K562 (cell line): Measurements from ENCODE around the gene AMBRA1. TPM values are rescaled to one million over a fixed set of nuclear protein-coding genes. Genes with fewer than 3 reads are reported as not detected.

Experiments
- ATAC-seq: fragments of 200-7000 bp; cut with Tn5 transposase; 3 replicates; pipeline ENCODE4 v1.9.1; 2020; ENCODE audit warnings: moderate library complexity
- BruUV-seq: library from RNA; stranded (reverse); fragments of 400-500 nt; replicated peaks from 2 replicates; lab custom pipeline; 2021; lab: Mats Ljungman, UMichigan
- CTCF ChIA-PET: fragments of 300-600 bp; formaldehyde crosslinking; extraction: SDS; loops from one replicate; lab custom pipeline; 2021; ENCODE audit warnings: low intra/inter-chr PET ratio; lab: Yijun Ruan, JAX
- POLR2A ChIA-PET: fragments of 300-600, 350-650 bp; sonication (Branson Sonifier 250); formaldehyde crosslinking; extraction: SDS; loops from one replicate; lab custom pipeline; 2021; ENCODE audit warnings: antibody characterized with exemption, inconsistent platforms; lab: Yijun Ruan, JAX
- DNase-seq, 4 experiments: peaks; one replicate each; pipeline versions ENCODE4 v3.0.0 to v3.0.0-alpha.2; 2011 to 2018; ENCODE audit warnings: low spot score in 3 of 4, mixed read lengths in 3 of 4; ENCODE audit errors: extremely low read depth in 1 of 4
- FAIRE-seq: peaks from 2 replicates; lab custom pipeline; 2011; peaks lifted over from hg19 to GRCh38; lab: Jason Lieb, UNC
- H2AFZ ChIP-seq: 2 replicates; pipeline ENCODE4 v1.6.0; 2011; ENCODE audit warnings: low read depth, low read length, control low read depth, inconsistent platforms
- H3K27ac ChIP-seq: fragments of 200-600 bp; 3 replicates; pipeline ENCODE4 v1.8.0; 2011; ENCODE audit warnings: low read depth, mild to moderate bottlenecking, control low read depth, inconsistent platforms, low read length, moderate library complexity, mixed read lengths; ENCODE audit errors: extremely low read depth
- H3K27me3 ChIP-seq, 2 experiments: fragments of 300-600 bp in 1 of 2; 2 replicates in 1 of 2; 3 replicates in 1 of 2; pipeline versions ENCODE4 v1.6.0 to v1.8.0; 2011; ENCODE audit warnings: inconsistent platforms in 2 of 2, low read length in 2 of 2, mild to moderate bottlenecking in 1 of 2, mixed read lengths in 1 of 2, moderate library complexity in 1 of 2; ENCODE audit not compliant: control insufficient read depth in 2 of 2, insufficient read depth in 2 of 2
- H3K36me3 ChIP-seq: fragments of 300-600 bp; 3 replicates; pipeline ENCODE4 v1.8.0; 2011; ENCODE audit warnings: mild to moderate bottlenecking, low read length, inconsistent platforms; ENCODE audit not compliant: control insufficient read depth, insufficient read depth
- H3K4me1 ChIP-seq, 2 experiments: fragments of 200-600 bp in 1 of 2; replicated peaks in 1 of 2; 2 replicates in 1 of 2; 3 replicates in 1 of 2; pipeline versions ENCODE4 v1.5.1 to v1.8.0; 2011; ENCODE audit warnings: inconsistent platforms in 2 of 2, low read length in 2 of 2, mild to moderate bottlenecking in 1 of 2, mixed read lengths in 1 of 2, moderate library complexity in 1 of 2; ENCODE audit not compliant: control insufficient read depth in 2 of 2, insufficient read depth in 2 of 2
- H3K4me2 ChIP-seq: 2 replicates; pipeline ENCODE4 v1.6.1; 2011; ENCODE audit warnings: low read length, control low read depth, inconsistent platforms, mixed read lengths; ENCODE audit not compliant: insufficient read depth
- H3K4me3 ChIP-seq: fragments of 200-600 bp; sonication (generic), shearing (Covaris generic); 2 replicates; pipeline ENCODE4 v1.5.1; 2016; ENCODE audit warnings: control low read depth, inconsistent platforms
- H3K79me2 ChIP-seq: fragments of 200-600 bp; 3 replicates; pipeline ENCODE4 v1.8.0; 2011; ENCODE audit warnings: low read length, inconsistent platforms; ENCODE audit not compliant: control insufficient read depth, insufficient read depth
- H3K9ac ChIP-seq, 2 experiments: 2 replicates each; pipeline versions ENCODE4 v1.6.0 to v1.6.1; 2011; ENCODE audit warnings: low read depth in 2 of 2, low read length in 2 of 2, control low read depth in 1 of 2, inconsistent platforms in 1 of 2, mild to moderate bottlenecking in 1 of 2, mixed read lengths in 1 of 2; ENCODE audit not compliant: insufficient read depth in 1 of 2
- H3K9me1 ChIP-seq: one replicate; pipeline ENCODE4 v1.6.0; 2011; ENCODE audit warnings: inconsistent platforms, mild to moderate bottlenecking, low read length, moderate library complexity; ENCODE audit not compliant: control insufficient read depth, insufficient read depth
- H3K9me3 ChIP-seq: replicated peaks from 2 replicates; pipeline ENCODE4 v1.5.1; 2011; ENCODE audit warnings: low read depth, low read length, inconsistent platforms; ENCODE audit not compliant: control insufficient read depth, insufficient read depth
- H4K20me1 ChIP-seq: replicated peaks from 2 replicates; pipeline ENCODE4 v1.6.1; 2011; ENCODE audit warnings: low read length, inconsistent platforms, mixed read lengths; ENCODE audit not compliant: control insufficient read depth, insufficient read depth
- BCOR ChIP-seq: fragments of 450-650 bp; IDR thresholded peaks from 2 replicates; pipeline ENCODE4 v1.6.1; 2016
- COPS2 ChIP-seq: fragments of 450-650 bp; conservative IDR thresholded peaks from 2 replicates; pipeline ENCODE4 v1.6.1; 2016; ENCODE audit warnings: mild to moderate bottlenecking, moderate library complexity
- DDX20 ChIP-seq: fragments of 450-650 bp; IDR thresholded peaks from 2 replicates; pipeline ENCODE4 v1.6.1; 2016; ENCODE audit warnings: missing genetic modification characterization, low read depth, mild to moderate bottlenecking, missing compliant biosample characterization, moderate library complexity
- E4F1 ChIP-seq: fragments of 250-450 bp; sonication (Bioruptor Pico); IDR thresholded peaks from 2 replicates; pipeline ENCODE4 v1.5.0; 2021; ENCODE audit warnings: mild to moderate bottlenecking, borderline replicate concordance
- EGR1 ChIP-seq: fragments of 450-650 bp; conservative IDR thresholded peaks from 2 replicates; pipeline ENCODE4 v1.6.1; 2017; ENCODE audit warnings: mild to moderate bottlenecking
- ETS1 ChIP-seq: conservative IDR thresholded peaks from 2 replicates; pipeline ENCODE4 v1.6.1; 2011; ENCODE audit warnings: low read depth, mild to moderate bottlenecking, low read length; ENCODE audit not compliant: control insufficient read depth
- HDAC2 ChIP-seq: fragments of 450-650 bp; IDR thresholded peaks from 2 replicates; pipeline ENCODE4 v1.6.1; 2016; ENCODE audit warnings: mild to moderate bottlenecking
- HIVEP1 ChIP-seq: fragments of 250-450 bp; sonication (Bioruptor Pico); IDR thresholded peaks from 2 replicates; pipeline ENCODE4 v1.4.0; 2020; ENCODE audit warnings: mild to moderate bottlenecking
- HMG20A ChIP-seq: fragments of 450-650 bp; formaldehyde crosslinking; conservative IDR thresholded peaks from 2 replicates; pipeline ENCODE4 v1.4.0; 2020; ENCODE audit warnings: mild to moderate bottlenecking, mixed read lengths
- NCOA2 ChIP-seq, 2 experiments: fragments of 450-650 bp; IDR thresholded peaks; 2 replicates each; pipeline ENCODE4 v1.6.1; 2018; ENCODE audit warnings: mild to moderate bottlenecking in 2 of 2, moderate library complexity in 1 of 2; ENCODE audit not compliant: partially characterized antibody in 2 of 2
- TAL1 ChIP-seq: fragments of 450-650 bp; IDR thresholded peaks from 2 replicates; pipeline ENCODE4 v1.6.1; 2016; ENCODE audit warnings: mild to moderate bottlenecking
- TGIF2 ChIP-seq: sonication (generic); formaldehyde crosslinking; IDR thresholded peaks from 2 replicates; pipeline ENCODE4 v1.8.1; 2022; ENCODE audit warnings: mild to moderate bottlenecking, missing genetic modification reagents, moderate library complexity
- USF1 ChIP-seq: sonication (generic); formaldehyde crosslinking; IDR thresholded peaks from 2 replicates; pipeline ENCODE4 v1.9.0; 2022; ENCODE audit warnings: mild to moderate bottlenecking, missing genetic modification reagents
- ZBTB1 ChIP-seq: sonication (generic); formaldehyde crosslinking; IDR thresholded peaks from 2 replicates; pipeline ENCODE4 v1.8.1; 2023; ENCODE audit warnings: missing genetic modification reagents, low read depth, mild to moderate bottlenecking, borderline replicate concordance
- ZKSCAN8 ChIP-seq: fragments of 200-800 bp; sonication (Bioruptor generic); IDR thresholded peaks from 2 replicates; pipeline ENCODE4 v1.6.1; 2016; ENCODE audit warnings: missing genetic modification characterization, missing compliant biosample characterization
- ZNF197 ChIP-seq: fragments of 200-800 bp; sonication (Bioruptor generic); IDR thresholded peaks from 2 replicates; pipeline ENCODE4 v1.6.1; 2016; ENCODE audit warnings: low read depth, missing genetic modification characterization, missing compliant biosample characterization
- ZNF408 ChIP-seq: fragments of 250-450 bp; sonication (Bioruptor Pico); IDR thresholded peaks from 2 replicates; pipeline ENCODE4 v1.4.0; 2020; ENCODE audit warnings: low read depth, mild to moderate bottlenecking, moderate library complexity
- ZNF830 ChIP-seq: fragments of 250-450 bp; sonication (Bioruptor Pico); IDR thresholded peaks from 2 replicates; pipeline ENCODE4 v1.5.0; 2021; ENCODE audit warnings: mild to moderate bottlenecking
- WGBS: fragments of 100-300 bp; shearing (Covaris generic); methylation state at CpG from one replicate; pipeline ENCODE4 v1.1.6; 2016; ENCODE audit warnings: low coverage, mixed read lengths; ENCODE audit not compliant: insufficient coverage; ENCODE audit errors: missing lambda C conversion rate; 5-methylcytosine and 5-hydroxymethylcytosine counted together
- in situ Hi-C: fragments of 300-500 bp; cut with MboI; formaldehyde crosslinking; loops from 4 replicates; pipeline ENCODE4 v1.15.0; 2018; ENCODE audit warnings: inconsistent platforms, mixed read lengths
- intact Hi-C: fragments of 100-400 bp; cut with micrococcal nuclease; formaldehyde crosslinking; loops from 2 replicates; pipeline ENCODE4 v1.14.2; 2022
- polyA plus RNA-seq, 8 experiments: library from polyadenylated mRNA; depleted of rRNA in 4 of 8; stranded (reverse) in 5 of 8; unstranded in 3 of 8; fragments of >200 nt; fragmentation: Nextera tagmentation in 2 of 8; fragmentation: Illumina TruSeq in 1 of 8; extraction: Ambion mirVana in 2 of 8; extraction: Trizol in 1 of 8; gene quantifications; 2 replicates each; pipeline versions ENCODE4 v1.2.1 to v1.2.3, GENCODE V29; 2011 to 2014; ENCODE audit warnings: inconsistent platforms in 1 of 8, missing spikeins in 1 of 8
- total RNA-seq, 7 experiments: library from RNA; depleted of rRNA in 6 of 7; stranded (reverse); fragments of >200 nt in 6 of 7; fragmentation: Illumina TruSeq in 2 of 7; extraction: Trizol in 2 of 7; gene quantifications; 2 replicates each; pipeline versions ENCODE4 v1.2.1 to v1.2.3, GENCODE V29; 2011 to 2021; ENCODE audit warnings: low replicate concordance in 1 of 7

The AMBRA1 gene
- total and polyA plus RNA-seq, 9 of the 15 experiments (the other 6 are each of a cell fraction or from before 2014, with no cell fraction given), result 0.15 to 24.5 (median 13.0) TPM

GRCh38 chr11:46475051-46475925 is 118.5 kb downstream of the AMBRA1 start:
- 82% methylated on average over 7 of the region's 7 CpGs for WGBS
- Histone ChIP-seq H3K4me1 (peaks cover 0 to 3% of the 10 kb centered on the region in 2 experiments; a peak in 3 of 5 replicates), H3K79me2 (0 out of 3 replicates have a peak, but pooled peaks cover 4% of the 10 kb centered on the region), H3K4me2 (no peak overlapping the region), H4K20me1 (0 out of 2 replicates have a peak, but pooled peaks cover 12% of the 10 kb centered on the region), H3K27me3 (no peaks in the 10 kb centered on the region), H3K4me3 (no peak overlapping the region), H3K27ac (no peak overlapping the region), H3K9ac (no peak overlapping the region), H3K9me1 (no peaks in the 10 kb centered on the region), H3K9me3 (no peaks in the 10 kb centered on the region), H2AFZ (no peak overlapping the region), H3K36me3 (peaks cover 5% of the 10 kb centered on the region; the same call in 1 of the 3 replicates)
- ChIA-PET CTCF (no interaction called here), POLR2A (interaction anchor here (0.6 to 1.6 kb wide), 5 partner anchors 9 to 194 kb away, joined by 3 to 5 read pairs (median 4); no protein-coding TSS in a partner anchor)
- no TSS peak for BruUV-seq
- FAIRE-seq, result no peak
- ATAC-seq, result no peak
- in situ Hi-C loops (no loop called here), intact Hi-C loops (no loop called here)
- no peak for DNase-seq
- TF ChIP-seq HDAC2 (no peak), COPS2 (no peak), ZBTB1 (no peak), DDX20 (tag) (no peak), NCOA2 (IDR thresholded peaks at IDR 0.05; ENCODE audit: partially characterized antibody in 2 of 2) (no peak), USF1 (CRISPR knock-in tag) (no peak), TAL1 (no peak), EGR1 (no peak), ZNF830 (CRISPR knock-in tag) (no peak), TGIF2 (CRISPR knock-in tag) (no peak), ZKSCAN8 (CRISPR knock-in tag) (no peak), HMG20A (CRISPR knock-in tag) (no peak), E4F1 (CRISPR knock-in tag) (no peak), BCOR (no peak), ZNF197 (CRISPR knock-in tag) (no peak), HIVEP1 (no peak), ZNF408 (CRISPR knock-in tag) (no peak), ETS1 (no peak)
